K562 (cell line): ENCODE data around the gene PAQR7. TPM values are rescaled to one million over a fixed set of nuclear protein-coding genes. Genes with fewer than 3 reads are reported as not detected.
A peak's percentile ranks its signal among the peaks of the same experiment; 100 is the strongest.

Experiments used
- CBFA2T3 ChIP-seq: fragments of 450-650 bp; IDR thresholded peaks from 2 replicates; pipeline ENCODE4 v1.6.1; 2017
- CTBP1 ChIP-seq: fragments of 450-650 bp; IDR thresholded peaks from 2 replicates; pipeline ENCODE4 v1.6.1; 2016; ENCODE audit warnings: borderline replicate concordance
- EHMT2 ChIP-seq: fragments of 450-650 bp; IDR thresholded peaks from 2 replicates; pipeline ENCODE4 v1.6.1; 2018; ENCODE audit warnings: antibody characterized with exemption
- FOXP1 ChIP-seq: sonication (generic); formaldehyde crosslinking; IDR thresholded peaks from 2 replicates; pipeline ENCODE4 v1.8.0; 2022; ENCODE audit warnings: mild to moderate bottlenecking, missing genetic modification reagents
- GTF2A2 ChIP-seq: IDR thresholded peaks from 2 replicates; pipeline ENCODE4 v1.6.1; 2016; ENCODE audit warnings: mild to moderate bottlenecking, missing genetic modification characterization, missing compliant biosample characterization
- GTF2B ChIP-seq: IDR thresholded peaks from 2 replicates; pipeline ENCODE4 v1.6.1; 2011; ENCODE audit not compliant: insufficient read length; ENCODE audit errors: extremely low read depth
- HDAC2 ChIP-seq: fragments of 450-650 bp; IDR thresholded peaks from 2 replicates; pipeline ENCODE4 v1.6.1; 2016; ENCODE audit warnings: mild to moderate bottlenecking
- HMG20B ChIP-seq: fragments of 250-450 bp; sonication (Bioruptor Pico); IDR thresholded peaks from 2 replicates; pipeline ENCODE4 v1.5.0; 2021; ENCODE audit warnings: mild to moderate bottlenecking
- KDM2B ChIP-seq: fragments of 250-450 bp; sonication (Bioruptor Pico); IDR thresholded peaks from 2 replicates; pipeline ENCODE4 v1.8.0; 2021; ENCODE audit warnings: mild to moderate bottlenecking, moderate library complexity
- KLF10 ChIP-seq: fragments of 250-450 bp; sonication (Bioruptor Pico); IDR thresholded peaks from 2 replicates; pipeline ENCODE4 v1.6.1; 2021; ENCODE audit warnings: matching md5 sums
- LEF1 ChIP-seq: fragments of 450-650 bp; IDR thresholded peaks from 2 replicates; pipeline ENCODE4 v1.6.1; 2016; ENCODE audit warnings: mild to moderate bottlenecking
- MTA3 ChIP-seq: fragments of 450-650 bp; formaldehyde crosslinking; IDR thresholded peaks from 2 replicates; pipeline ENCODE4 v1.6.1; 2017; ENCODE audit warnings: mild to moderate bottlenecking, borderline replicate concordance
- PBX2 ChIP-seq, 2 experiments: IDR thresholded peaks in 1 of 2; conservative IDR thresholded peaks in 1 of 2; 2 replicates each; pipeline ENCODE4 v1.6.1; 2016; ENCODE audit warnings: low read depth in 2 of 2, mild to moderate bottlenecking in 1 of 2, missing compliant biosample characterization in 1 of 2, missing genetic modification characterization in 1 of 2, moderate library complexity in 1 of 2
- PHF21A ChIP-seq: fragments of 450-650 bp; IDR thresholded peaks from 2 replicates; pipeline ENCODE4 v1.6.1; 2017; ENCODE audit warnings: low read depth, borderline replicate concordance
- PPARD ChIP-seq: fragments of 250-450 bp; sonication (Bioruptor Pico); IDR thresholded peaks from 2 replicates; pipeline ENCODE4 v1.8.0; 2022; ENCODE audit warnings: inconsistent platforms, mild to moderate bottlenecking, moderate library complexity
- RB1 ChIP-seq: fragments of 450-650 bp; IDR thresholded peaks from 2 replicates; pipeline ENCODE4 v1.6.1; 2017; ENCODE audit warnings: low read depth, mild to moderate bottlenecking
- SMARCA4 ChIP-seq: fragments of 450-650 bp; IDR thresholded peaks from 2 replicates; pipeline ENCODE4 v1.6.1; 2016
- TCF7 ChIP-seq: sonication (generic); IDR thresholded peaks from 2 replicates; pipeline ENCODE4 v1.6.1; 2016; ENCODE audit warnings: antibody characterized with exemption, borderline replicate concordance
- THAP12 ChIP-seq: fragments of 250-450 bp; sonication (Bioruptor Pico); IDR thresholded peaks from 2 replicates; pipeline ENCODE4 v1.9.0; 2021; ENCODE audit warnings: mild to moderate bottlenecking, inconsistent platforms
- XRCC4 ChIP-seq: IDR thresholded peaks from one replicate; pipeline ENCODE4 v1.6.1; 2011; ENCODE audit not compliant: insufficient read depth, insufficient read length; ENCODE audit errors: extremely low read depth
- ZBTB17 ChIP-seq: fragments of 450-650 bp; formaldehyde crosslinking; IDR thresholded peaks from 2 replicates; pipeline ENCODE4 v1.4.0; 2020; ENCODE audit warnings: mild to moderate bottlenecking
- ZFP91 ChIP-seq: sonication (generic); formaldehyde crosslinking; IDR thresholded peaks from 2 replicates; pipeline ENCODE4 v1.8.0; 2022; ENCODE audit warnings: mild to moderate bottlenecking, missing genetic modification reagents
- ZNF184 ChIP-seq: sonication (generic); formaldehyde crosslinking; IDR thresholded peaks from 2 replicates; pipeline ENCODE4 v1.5.0; 2020; ENCODE audit warnings: missing genetic modification reagents
- ZNF695 ChIP-seq: fragments of 450-650 bp; formaldehyde crosslinking; IDR thresholded peaks from 2 replicates; pipeline ENCODE4 v1.4.0; 2020; ENCODE audit warnings: mild to moderate bottlenecking, moderate library complexity
- polyA plus RNA-seq, 8 experiments: library from polyadenylated mRNA; depleted of rRNA in 4 of 8; stranded (reverse) in 5 of 8; unstranded in 3 of 8; fragments of >200 nt; fragmentation: Nextera tagmentation in 2 of 8; fragmentation: Illumina TruSeq in 1 of 8; extraction: Ambion mirVana in 2 of 8; extraction: Trizol in 1 of 8; gene quantifications; 2 replicates each; pipeline versions ENCODE4 v1.2.1 to v1.2.3, GENCODE V29; 2011 to 2014; ENCODE audit warnings: inconsistent platforms in 1 of 8, missing spikeins in 1 of 8
- total RNA-seq, 7 experiments: library from RNA; depleted of rRNA in 6 of 7; stranded (reverse); fragments of >200 nt in 6 of 7; fragmentation: Illumina TruSeq in 2 of 7; extraction: Trizol in 2 of 7; gene quantifications; 2 replicates each; pipeline versions ENCODE4 v1.2.1 to v1.2.3, GENCODE V29; 2011 to 2021; ENCODE audit warnings: low replicate concordance in 1 of 7

Gene PAQR7
- total and polyA plus RNA-seq, 9 of the 15 experiments (the other 6 are each of a cell fraction or from before 2014, with no cell fraction given) = 1.1 to 5.2 (median 2.6) TPM

GRCh38 chr1:25831569-25832196 is 43.8 kb downstream of the PAQR7 start (continued):
- TF ChIP-seq PBX2 (CRISPR knock-in tag; IDR thresholded peaks at IDR 0.05; ENCODE audit: low read depth) (no peak), PBX2 (tag; conservative IDR thresholded peaks at IDR 0.05; ENCODE audit: low read depth) (no peak), RB1 (no peak), ZBTB17 (CRISPR knock-in tag) (no peak), GTF2A2 (tag) (no peak), SMARCA4 (peak; percentile 44; the same call in 1 of the 2 replicates), PHF21A (no peak), LEF1 (no peak), MTA3 (no peak), KDM2B (CRISPR knock-in tag) (no peak), CBFA2T3 (peak; percentile 45; the same call in 1 of the 2 replicates), CTBP1 (peak; percentile 53; the same call in 1 of the 2 replicates), TCF7 (no peak), ZNF695 (CRISPR knock-in tag) (no peak), FOXP1 (CRISPR knock-in tag) (no peak), KLF10 (no peak), HMG20B (CRISPR knock-in tag) (no peak), GTF2B (no peak), HDAC2 (no peak), PPARD (no peak), ZFP91 (no peak), EHMT2 (0 out of 2 replicates have a peak, but pooled peaks have one; percentile 27), THAP12 (CRISPR knock-in tag) (0 out of 2 replicates have a peak, but pooled peaks have one; percentile 40), XRCC4 (no peak), ZNF184 (CRISPR knock-in tag) (no peak)
